ENCODE data around the gene UBTD2.

GRCh38 chr5:172248637-172249036, 34.9 kb downstream of the UBTD2 start:
- TF ChIP-seq CTCF (IDR thresholded peaks at IDR 0.05; ENCODE audit: low read length) = no peak
- TF ChIP-seq EZH2phosphoT487 (IDR thresholded peaks at IDR 0.05; ENCODE audit: low read length) = no peak
- TF ChIP-seq EZH2 (optimal IDR thresholded peaks at IDR 0.05; ENCODE audit: low read depth, low read length) = no peak

All from MM.1S (cell line).